HepG2 (cell line): ENCODE measurements around the gene GALP. TPM values are rescaled to one million over a fixed set of nuclear protein-coding genes. Genes with fewer than 3 reads are reported as not detected.

ENCODE experiments used
- ATAC-seq: fragments of 200-7000 bp; cut with Tn5 transposase; 3 replicates; pipeline ENCODE4 v1.9.1; 2020; ENCODE audit warnings: mild to moderate bottlenecking, moderate library complexity
- BruUV-seq: library from RNA; stranded (reverse); fragments of 400-500 nt; replicated peaks from 2 replicates; lab custom pipeline; 2021; lab: Mats Ljungman, UMichigan
- CTCF ChIA-PET: fragments of 300-600 bp; formaldehyde crosslinking; extraction: SDS; loops from one replicate; lab custom pipeline; 2021; ENCODE audit warnings: low total read pairs, inconsistent platforms, low intra/inter-chr PET ratio; lab: Yijun Ruan, JAX
- POLR2A ChIA-PET: fragments of 350-600 bp; sonication (Branson Sonifier 250); formaldehyde crosslinking; loops from one replicate; lab custom pipeline; 2020; ENCODE audit warnings: antibody characterized with exemption, inconsistent platforms; lab: Yijun Ruan, JAX
- DNase-seq: peaks from one replicate; pipeline ENCODE4 v3.0.0-alpha.2; 2015; ENCODE audit warnings: low spot score
- FAIRE-seq: peaks from 3 replicates; lab custom pipeline; 2011; peaks lifted over from hg19 to GRCh38; lab: Jason Lieb, UNC
- H2AFZ ChIP-seq: one replicate; pipeline ENCODE4 v1.6.1; 2011; ENCODE audit warnings: low read length, inconsistent platforms
- H3K27ac ChIP-seq: fragments of 300-600 bp; 3 replicates; pipeline ENCODE4 v1.8.0; 2011; ENCODE audit warnings: mixed run types, mild to moderate bottlenecking, mixed read lengths, low read length, inconsistent platforms; ENCODE audit not compliant: insufficient read depth; ENCODE audit errors: extremely low read length
- H3K27me3 ChIP-seq, 2 experiments: fragments of 200-600 bp in 1 of 2; 2 replicates in 1 of 2; 3 replicates in 1 of 2; pipeline versions ENCODE4 v1.6.0 to v1.8.0; 2011; ENCODE audit warnings: low read length in 2 of 2, mild to moderate bottlenecking in 2 of 2, moderate library complexity in 2 of 2, inconsistent platforms in 1 of 2; ENCODE audit not compliant: insufficient read depth in 2 of 2, control insufficient read depth in 1 of 2
- H3K36me3 ChIP-seq, 2 experiments: fragments of 200-600 bp in 1 of 2; replicated peaks in 1 of 2; 2 replicates in 1 of 2; 3 replicates in 1 of 2; pipeline versions ENCODE4 v1.5.1 to v1.8.0; 2011; ENCODE audit warnings: low read length in 2 of 2, inconsistent platforms in 1 of 2; ENCODE audit not compliant: insufficient read depth in 2 of 2, control insufficient read depth in 1 of 2
- H3K4me1 ChIP-seq: 2 replicates; pipeline ENCODE4 v1.5.1; 2012; ENCODE audit warnings: low read length, inconsistent platforms; ENCODE audit not compliant: insufficient read depth
- H3K4me2 ChIP-seq: 2 replicates; pipeline ENCODE4 v1.6.0; 2011; ENCODE audit warnings: low read depth, low read length, inconsistent platforms
- H3K4me3 ChIP-seq, 3 experiments: fragments of 200-600 bp in 1 of 3; sonication (generic), shearing (Covaris generic) in 1 of 3; replicated peaks in 1 of 3; 2 replicates each; pipeline ENCODE4 v1.5.1; 2011 to 2016; ENCODE audit warnings: low read length in 3 of 3, inconsistent platforms in 2 of 3, low read depth in 2 of 3, mild to moderate bottlenecking in 2 of 3, control low read depth in 1 of 3, mixed read lengths in 1 of 3; ENCODE audit not compliant: insufficient read depth in 1 of 3
- H3K79me2 ChIP-seq: one replicate; pipeline ENCODE4 v1.6.1; 2011; ENCODE audit warnings: low read length, inconsistent platforms; ENCODE audit not compliant: insufficient read depth
- H3K9ac ChIP-seq: 2 replicates; pipeline ENCODE4 v1.6.0; 2011; ENCODE audit warnings: mild to moderate bottlenecking, low read depth, low read length, inconsistent platforms; ENCODE audit not compliant: insufficient read depth
- H3K9me3 ChIP-seq: 2 replicates; pipeline ENCODE4 v1.5.1; 2012; ENCODE audit warnings: mild to moderate bottlenecking, low read length
- H4K20me1 ChIP-seq: 2 replicates; pipeline ENCODE4 v1.6.0; 2011; ENCODE audit warnings: inconsistent platforms, mild to moderate bottlenecking, low read length, moderate library complexity; ENCODE audit not compliant: insufficient read depth
- ARID3A ChIP-seq: IDR thresholded peaks from 2 replicates; pipeline ENCODE4 v1.6.1; 2012; ENCODE audit warnings: low read depth, low read length, improper control_type of control experiment
- ELF4 ChIP-seq: sonication (generic); formaldehyde crosslinking; IDR thresholded peaks from 2 replicates; pipeline ENCODE4 v1.5.0; 2020; ENCODE audit warnings: missing genetic modification reagents, mild to moderate bottlenecking, moderate library complexity, borderline replicate concordance
- ZNF160 ChIP-seq: sonication (generic); formaldehyde crosslinking; IDR thresholded peaks from 2 replicates; pipeline ENCODE4 v1.8.0; 2022; ENCODE audit warnings: mild to moderate bottlenecking, inconsistent platforms, missing genetic modification reagents
- ZNF224 ChIP-seq: sonication (generic); formaldehyde crosslinking; IDR thresholded peaks from 2 replicates; pipeline ENCODE4 v1.5.0; 2020; ENCODE audit warnings: mild to moderate bottlenecking, missing genetic modification reagents
- ZNF605 ChIP-seq: sonication (generic); formaldehyde crosslinking; IDR thresholded peaks from 2 replicates; pipeline ENCODE4 v1.8.0; 2022; ENCODE audit warnings: mild to moderate bottlenecking, missing genetic modification reagents
- WGBS: methylation state at CpG from one replicate; pipeline ENCODE4 v1.1.6; 2017; ENCODE audit warnings: low lambda C conversion rate; 5-methylcytosine and 5-hydroxymethylcytosine counted together
- in situ Hi-C: cut with HindIII; loops from 2 replicates; pipeline ENCODE4 v1.10.0; 2017; ENCODE audit warnings: low pct_unique_long_range_greater_than_20kb; ENCODE audit not compliant: extremely low pct_ligation_motif_present
- intact Hi-C: fragments of 100-400 bp; cut with micrococcal nuclease; formaldehyde crosslinking; loops from one replicate; pipeline ENCODE4 v1.10.0; 2022; ENCODE audit not compliant: unreplicated experiment
- polyA plus RNA-seq, 8 experiments: library from polyadenylated mRNA; depleted of rRNA in 3 of 8; stranded (reverse) in 7 of 8; unstranded in 1 of 8; fragments of >200 nt; fragmentation: Illumina TruSeq in 4 of 8; extraction: Trizol in 4 of 8; gene quantifications; 2 replicates each; pipeline versions ENCODE4 v1.2.1 to v1.2.3, GENCODE V29; 2011 to 2016; ENCODE audit warnings: low read depth in 4 of 8, missing spikeins in 1 of 8, mixed read lengths in 1 of 8; ENCODE audit not compliant: insufficient read depth in 1 of 8
- total RNA-seq, 5 experiments: library from RNA; depleted of rRNA; stranded (reverse); fragments of >200 nt; fragmentation: Illumina TruSeq; extraction: Trizol; gene quantifications; 2 replicates each; pipeline ENCODE4 v1.2.3, GENCODE V29; 2016; ENCODE audit warnings: low read depth in 1 of 5

The GALP gene
- total and polyA plus RNA-seq, 2 of the 13 experiments (the other 11 are each of a cell fraction or from before 2014, with no cell fraction given), result not detected

GRCh38 chr19:56138069-56138468 is 37.7 kb upstream of the GALP start (continued):
- TF ChIP-seq ARID3A, result peak; percentile 41; the same call in 1 of the 2 replicates

- no peak overlapping the region for H2AFZ ChIP-seq
- H3K4me2 ChIP-seq, result peak overlapping the region; percentile 79
- peak overlapping the region; percentile 100 for H3K27ac ChIP-seq
- H3K79me2 ChIP-seq, result peaks cover 27% of the 10 kb centered on the region
- DNase-seq (no peak), ATAC-seq (no peak), FAIRE-seq (no peak)
- H3K36me3 ChIP-seq, result no peaks in the 10 kb centered on the region
- 56% methylated on average over 20 of the region's 22 CpGs for WGBS
- peak overlapping the region; percentile 72 to 83 (median 74) for H3K4me3 ChIP-seq
- in situ Hi-C loops (no loop called here), intact Hi-C loops (loop anchor here (2.0 kb wide), 1 partner anchor 31 kb away; no protein-coding TSS in a partner anchor)
- H4K20me1 ChIP-seq, result no peaks in the 10 kb centered on the region
- H3K27me3 ChIP-seq, result no peaks in the 10 kb centered on the region; a peak in 1 of 5 replicates
- no peaks in the 10 kb centered on the region for H3K9me3 ChIP-seq
- peaks cover 83% of the 10 kb centered on the region for H3K4me1 ChIP-seq
- peak overlapping the region; percentile 81 for H3K9ac ChIP-seq
- TF ChIP-seq ZNF224 (CRISPR knock-in tag), result 0 out of 2 replicates have a peak, but pooled peaks have one; percentile 56
- no peak for TF ChIP-seq ELF4
- 0 out of 2 replicates have a peak, but pooled peaks have one; percentile 48 for TF ChIP-seq ZNF605 (CRISPR knock-in tag)
- TF ChIP-seq ZNF160 (CRISPR knock-in tag), result no peak
- POLR2A ChIA-PET, result interaction anchor here (1.2 to 4.9 kb wide), 7 partner anchors 8 to 30 kb away, joined by 5 to 113 read pairs (median 19); partner anchors contain the start of gene ZNF787
- no TSS peak for BruUV-seq
- CTCF ChIA-PET, result no interaction called here
These were observed 35.8 kb upstream of the GALP start for GRCh38 chr19:56139847-56140582.
